K562 (cell line): Measurements from ENCODE around the gene PSMD7. TPM values are rescaled to one million over a fixed set of nuclear protein-coding genes. Genes with fewer than 3 reads are reported as not detected.

ENCODE experiments used
- ATAC-seq: fragments of 200-7000 bp; cut with Tn5 transposase; 3 replicates; pipeline ENCODE4 v1.9.1; 2020; ENCODE audit warnings: moderate library complexity
- BruUV-seq: library from RNA; stranded (reverse); fragments of 400-500 nt; replicated peaks from 2 replicates; lab custom pipeline; 2021; lab: Mats Ljungman, UMichigan
- CTCF ChIA-PET: fragments of 300-600 bp; formaldehyde crosslinking; extraction: SDS; loops from one replicate; lab custom pipeline; 2021; ENCODE audit warnings: low intra/inter-chr PET ratio; lab: Yijun Ruan, JAX
- POLR2A ChIA-PET: fragments of 300-600, 350-650 bp; sonication (Branson Sonifier 250); formaldehyde crosslinking; extraction: SDS; loops from one replicate; lab custom pipeline; 2021; ENCODE audit warnings: antibody characterized with exemption, inconsistent platforms; lab: Yijun Ruan, JAX
- DNase-seq, 4 experiments: peaks; one replicate each; pipeline versions ENCODE4 v3.0.0 to v3.0.0-alpha.2; 2011 to 2018; ENCODE audit warnings: low spot score in 3 of 4, mixed read lengths in 3 of 4; ENCODE audit errors: extremely low read depth in 1 of 4
- FAIRE-seq: peaks from 2 replicates; lab custom pipeline; 2011; peaks lifted over from hg19 to GRCh38; lab: Jason Lieb, UNC
- H2AFZ ChIP-seq: 2 replicates; pipeline ENCODE4 v1.6.0; 2011; ENCODE audit warnings: low read depth, low read length, control low read depth, inconsistent platforms
- H3K27ac ChIP-seq: fragments of 200-600 bp; 3 replicates; pipeline ENCODE4 v1.8.0; 2011; ENCODE audit warnings: low read depth, mild to moderate bottlenecking, control low read depth, inconsistent platforms, low read length, moderate library complexity, mixed read lengths; ENCODE audit errors: extremely low read depth
- H3K27me3 ChIP-seq, 2 experiments: fragments of 300-600 bp in 1 of 2; 2 replicates in 1 of 2; 3 replicates in 1 of 2; pipeline versions ENCODE4 v1.6.0 to v1.8.0; 2011; ENCODE audit warnings: inconsistent platforms in 2 of 2, low read length in 2 of 2, mild to moderate bottlenecking in 1 of 2, mixed read lengths in 1 of 2, moderate library complexity in 1 of 2; ENCODE audit not compliant: control insufficient read depth in 2 of 2, insufficient read depth in 2 of 2
- H3K36me3 ChIP-seq: fragments of 300-600 bp; 3 replicates; pipeline ENCODE4 v1.8.0; 2011; ENCODE audit warnings: mild to moderate bottlenecking, low read length, inconsistent platforms; ENCODE audit not compliant: control insufficient read depth, insufficient read depth
- H3K4me1 ChIP-seq, 2 experiments: fragments of 200-600 bp in 1 of 2; replicated peaks in 1 of 2; 2 replicates in 1 of 2; 3 replicates in 1 of 2; pipeline versions ENCODE4 v1.5.1 to v1.8.0; 2011; ENCODE audit warnings: inconsistent platforms in 2 of 2, low read length in 2 of 2, mild to moderate bottlenecking in 1 of 2, mixed read lengths in 1 of 2, moderate library complexity in 1 of 2; ENCODE audit not compliant: control insufficient read depth in 2 of 2, insufficient read depth in 2 of 2
- H3K4me2 ChIP-seq: 2 replicates; pipeline ENCODE4 v1.6.1; 2011; ENCODE audit warnings: low read length, control low read depth, inconsistent platforms, mixed read lengths; ENCODE audit not compliant: insufficient read depth
- H3K4me3 ChIP-seq: fragments of 200-600 bp; sonication (generic), shearing (Covaris generic); 2 replicates; pipeline ENCODE4 v1.5.1; 2016; ENCODE audit warnings: control low read depth, inconsistent platforms
- H3K79me2 ChIP-seq: fragments of 200-600 bp; 3 replicates; pipeline ENCODE4 v1.8.0; 2011; ENCODE audit warnings: low read length, inconsistent platforms; ENCODE audit not compliant: control insufficient read depth, insufficient read depth
- H3K9ac ChIP-seq, 2 experiments: 2 replicates each; pipeline versions ENCODE4 v1.6.0 to v1.6.1; 2011; ENCODE audit warnings: low read depth in 2 of 2, low read length in 2 of 2, control low read depth in 1 of 2, inconsistent platforms in 1 of 2, mild to moderate bottlenecking in 1 of 2, mixed read lengths in 1 of 2; ENCODE audit not compliant: insufficient read depth in 1 of 2
- H3K9me1 ChIP-seq: one replicate; pipeline ENCODE4 v1.6.0; 2011; ENCODE audit warnings: inconsistent platforms, mild to moderate bottlenecking, low read length, moderate library complexity; ENCODE audit not compliant: control insufficient read depth, insufficient read depth
- H3K9me3 ChIP-seq: replicated peaks from 2 replicates; pipeline ENCODE4 v1.5.1; 2011; ENCODE audit warnings: low read depth, low read length, inconsistent platforms; ENCODE audit not compliant: control insufficient read depth, insufficient read depth
- H4K20me1 ChIP-seq: replicated peaks from 2 replicates; pipeline ENCODE4 v1.6.1; 2011; ENCODE audit warnings: low read length, inconsistent platforms, mixed read lengths; ENCODE audit not compliant: control insufficient read depth, insufficient read depth
- KDM5B ChIP-seq: fragments of 200-600 bp; sonication (generic); IDR thresholded peaks from 2 replicates; pipeline ENCODE4 v1.6.1; 2012; ENCODE audit warnings: low read depth, mild to moderate bottlenecking, moderate library complexity, low read length, control low read depth, inconsistent platforms; ENCODE audit not compliant: insufficient replicate concordance
- PATZ1 ChIP-seq: fragments of 250-450 bp; sonication (Bioruptor Pico); IDR thresholded peaks from 2 replicates; pipeline ENCODE4 v1.5.0; 2020; ENCODE audit warnings: mild to moderate bottlenecking, borderline replicate concordance
- POLR2A ChIP-seq: fragments of 450-650 bp; conservative IDR thresholded peaks from 2 replicates; pipeline ENCODE4 v1.6.1; 2016
- ZC3H11A ChIP-seq: IDR thresholded peaks from 2 replicates; pipeline ENCODE4 v1.6.1; 2012; ENCODE audit warnings: low read depth, low read length, improper control_type of control experiment
- ZMIZ1 ChIP-seq, 2 experiments: fragments of 150-350 bp in 1 of 2; IDR thresholded peaks; 2 replicates each; pipeline ENCODE4 v1.6.1; 2012 to 2016; ENCODE audit warnings: low read depth in 2 of 2, low read length in 2 of 2, mild to moderate bottlenecking in 1 of 2, moderate library complexity in 1 of 2
- WGBS: fragments of 100-300 bp; shearing (Covaris generic); methylation state at CpG from one replicate; pipeline ENCODE4 v1.1.6; 2016; ENCODE audit warnings: low coverage, mixed read lengths; ENCODE audit not compliant: insufficient coverage; ENCODE audit errors: missing lambda C conversion rate; 5-methylcytosine and 5-hydroxymethylcytosine counted together
- in situ Hi-C: fragments of 300-500 bp; cut with MboI; formaldehyde crosslinking; loops from 4 replicates; pipeline ENCODE4 v1.15.0; 2018; ENCODE audit warnings: inconsistent platforms, mixed read lengths
- intact Hi-C: fragments of 100-400 bp; cut with micrococcal nuclease; formaldehyde crosslinking; loops from 2 replicates; pipeline ENCODE4 v1.14.2; 2022
- polyA plus RNA-seq, 8 experiments: library from polyadenylated mRNA; depleted of rRNA in 4 of 8; stranded (reverse) in 5 of 8; unstranded in 3 of 8; fragments of >200 nt; fragmentation: Nextera tagmentation in 2 of 8; fragmentation: Illumina TruSeq in 1 of 8; extraction: Ambion mirVana in 2 of 8; extraction: Trizol in 1 of 8; gene quantifications; 2 replicates each; pipeline versions ENCODE4 v1.2.1 to v1.2.3, GENCODE V29; 2011 to 2014; ENCODE audit warnings: inconsistent platforms in 1 of 8, missing spikeins in 1 of 8
- total RNA-seq, 7 experiments: library from RNA; depleted of rRNA in 6 of 7; stranded (reverse); fragments of >200 nt in 6 of 7; fragmentation: Illumina TruSeq in 2 of 7; extraction: Trizol in 2 of 7; gene quantifications; 2 replicates each; pipeline versions ENCODE4 v1.2.1 to v1.2.3, GENCODE V29; 2011 to 2021; ENCODE audit warnings: low replicate concordance in 1 of 7
- TF ChIP-seq, protein P1 (sequence below): fragments of 450-650 bp; IDR thresholded peaks from 2 replicates; pipeline ENCODE4 v1.6.1; 2016

The PSMD7 gene
- total and polyA plus RNA-seq, 9 of the 15 experiments (the other 6 are each of a cell fraction or from before 2014, with no cell fraction given): 100 to 226 (median 156) TPM

DNA sequence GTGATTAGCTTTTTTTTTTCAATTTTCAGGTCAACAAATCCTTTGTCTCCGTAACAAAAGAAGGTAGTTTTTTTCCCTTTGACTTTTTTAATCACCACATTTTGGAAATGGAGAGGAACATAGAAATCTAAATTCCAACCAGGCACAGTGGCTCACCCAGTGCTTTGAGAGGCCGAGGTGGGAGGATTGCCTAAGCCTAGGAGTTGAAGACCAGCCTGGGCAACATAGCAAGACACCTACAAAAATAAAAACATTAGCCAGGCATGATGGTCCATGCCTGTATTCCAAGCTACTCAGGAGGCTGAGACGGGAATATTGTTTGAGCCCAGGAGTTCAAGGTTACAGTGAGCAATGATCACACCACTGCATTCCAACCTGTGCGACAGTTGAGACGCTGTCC lies 5.7 kb downstream of the PSMD7 start:
- Histone ChIP-seq H2AFZ (no peak overlapping the region), H3K27ac (no peak overlapping the region), H4K20me1 (peaks cover 9% of the 10 kb centered on the region; the same call in 1 of the 2 replicates), H3K9me3 (no peaks in the 10 kb centered on the region), H3K9ac (no peak overlapping the region), H3K4me3 (no peak overlapping the region), H3K4me1 (peaks cover 0 to 6% of the 10 kb centered on the region in 2 experiments; a peak in 1 of 5 replicates), H3K36me3 (peaks cover 95% of the 10 kb centered on the region), H3K27me3 (no peaks in the 10 kb centered on the region), H3K79me2 (peaks cover 38% of the 10 kb centered on the region), H3K4me2 (no peak overlapping the region), H3K9me1 (no peaks in the 10 kb centered on the region)
- WGBS: 99% methylated on average over 5 of the region's 5 CpGs
- ChIA-PET CTCF (no interaction called here), POLR2A (interaction anchor here (0.6 to 2.0 kb wide), 3 partner anchors 10 to 19 kb away, joined by 4 to 5 read pairs (median 5); no protein-coding TSS in a partner anchor)
- FAIRE-seq (no peak), DNase-seq (no peak), ATAC-seq (no peak)
- no peak for TF ChIP-seq KDM5B
- BruUV-seq: no TSS peak
- in situ Hi-C loops (no loop called here), intact Hi-C loops (loop anchor here (10.0 kb wide), 1 partner anchor 132 kb away; no protein-coding TSS in a partner anchor)

DNA sequence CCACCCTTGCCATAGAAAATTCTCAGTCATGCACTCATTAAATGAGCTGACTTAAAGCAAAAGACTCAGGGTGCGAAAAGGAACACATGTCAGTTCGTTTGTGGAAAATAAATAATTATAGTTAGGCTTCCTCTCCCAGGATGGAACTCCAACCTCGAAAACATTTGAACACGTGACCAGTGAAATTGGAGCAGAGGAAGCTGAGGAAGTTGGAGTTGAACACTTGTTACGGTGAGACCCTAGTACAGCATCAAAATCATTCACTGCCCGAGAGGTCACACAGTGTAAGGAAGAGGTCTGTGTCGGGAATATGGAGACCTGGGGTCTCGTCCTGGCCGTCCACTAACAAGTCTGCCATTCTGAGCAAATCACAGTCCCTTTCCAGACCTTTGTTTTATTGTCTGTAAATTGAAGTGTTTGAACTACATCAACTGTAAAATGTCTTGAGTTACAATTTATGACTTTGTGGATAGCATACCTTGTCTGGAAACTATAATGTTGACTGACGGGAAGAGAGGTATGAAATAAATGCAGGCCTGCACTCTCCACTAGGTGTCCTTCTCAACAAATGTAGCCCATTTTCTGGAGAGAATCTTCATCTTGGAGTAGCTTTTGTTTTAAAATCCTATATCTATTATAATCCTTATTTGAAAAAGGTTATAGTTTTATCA lies 7.7 kb downstream of the PSMD7 start:
- WGBS: 93% methylated on average over 10 of the region's 10 CpGs
- Histone ChIP-seq H3K4me3 (no peak overlapping the region), H3K9me3 (no peaks in the 10 kb centered on the region), H3K9me1 (no peaks in the 10 kb centered on the region), H3K79me2 (peaks cover 18% of the 10 kb centered on the region), H3K9ac (no peak overlapping the region), H3K4me1 (no peaks in the 10 kb centered on the region), H3K4me2 (no peak overlapping the region), H3K27ac (no peak overlapping the region), H3K36me3 (peaks cover 86% of the 10 kb centered on the region), H2AFZ (no peak overlapping the region), H3K27me3 (no peaks in the 10 kb centered on the region), H4K20me1 (0 out of 2 replicates have a peak, but pooled peaks cover 6% of the 10 kb centered on the region)
- POLR2A ChIA-PET: interaction anchor here (0.8 to 1.5 kb wide), 5 partner anchors 11 to 1191 kb away, joined by 3 to 4 read pairs (median 3); partner anchors contain the start of gene CHST6
- no TSS peak for BruUV-seq
- intact Hi-C loops: loop anchor here (10.0 kb wide), 1 partner anchor 131 kb away; no protein-coding TSS in a partner anchor
- ATAC-seq (peak; percentile 62), FAIRE-seq (no peak), DNase-seq (peak in 1 of 4 experiments; percentile 13)
- CTCF ChIA-PET: no interaction called here
- in situ Hi-C loops: no loop called here
- TF ChIP-seq POLR2A (peak; percentile 41; the same call in 1 of the 2 replicates), PATZ1 (CRISPR knock-in tag) (no peak), ZMIZ1 (IDR thresholded peaks at IDR 0.05; ENCODE audit: low read depth in 2 of 2, low read length in 2 of 2) (0 out of 4 replicates have a peak, but pooled peaks of 1 of the 2 experiments have one; percentile 11), ZC3H11A (no peak)
- TF ChIP-seq, protein P1, sequence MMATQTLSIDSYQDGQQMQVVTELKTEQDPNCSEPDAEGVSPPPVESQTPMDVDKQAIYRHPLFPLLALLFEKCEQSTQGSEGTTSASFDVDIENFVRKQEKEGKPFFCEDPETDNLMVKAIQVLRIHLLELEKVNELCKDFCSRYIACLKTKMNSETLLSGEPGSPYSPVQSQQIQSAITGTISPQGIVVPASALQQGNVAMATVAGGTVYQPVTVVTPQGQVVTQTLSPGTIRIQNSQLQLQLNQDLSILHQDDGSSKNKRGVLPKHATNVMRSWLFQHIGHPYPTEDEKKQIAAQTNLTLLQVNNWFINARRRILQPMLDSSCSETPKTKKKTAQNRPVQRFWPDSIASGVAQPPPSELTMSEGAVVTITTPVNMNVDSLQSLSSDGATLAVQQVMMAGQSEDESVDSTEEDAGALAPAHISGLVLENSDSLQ: 0 out of 2 replicates have a peak, but pooled peaks have one; percentile 18
